HepG2 (cell line): ENCODE measurements around the gene DUSP9. TPM values are rescaled to one million over a fixed set of nuclear protein-coding genes. Genes with fewer than 3 reads are reported as not detected.

Source experiments
- DR1 ChIP-seq: sonication (generic); formaldehyde crosslinking; IDR thresholded peaks from 2 replicates; pipeline ENCODE4 v1.8.0; 2021; ENCODE audit warnings: mild to moderate bottlenecking, missing genetic modification reagents, inconsistent platforms
- NFATC3 ChIP-seq: sonication (generic); formaldehyde crosslinking; IDR thresholded peaks from 2 replicates; pipeline ENCODE4 v1.5.1; 2020; ENCODE audit warnings: mild to moderate bottlenecking, missing genetic modification reagents
- ONECUT2 ChIP-seq: sonication (generic); formaldehyde crosslinking; IDR thresholded peaks from 2 replicates; pipeline ENCODE4 v1.4.0; 2020; ENCODE audit warnings: missing genetic modification reagents
- PITX1 ChIP-seq: sonication (generic); formaldehyde crosslinking; IDR thresholded peaks from 2 replicates; pipeline ENCODE4 v1.5.1; 2020; ENCODE audit warnings: mild to moderate bottlenecking, missing genetic modification reagents
- RFXAP ChIP-seq: sonication (generic); formaldehyde crosslinking; IDR thresholded peaks from 2 replicates; pipeline ENCODE4 v1.4.0; 2020; ENCODE audit warnings: missing genetic modification reagents, borderline replicate concordance
- SP4 ChIP-seq: sonication (generic); formaldehyde crosslinking; IDR thresholded peaks from 2 replicates; pipeline ENCODE4 v1.8.1; 2023; ENCODE audit warnings: mild to moderate bottlenecking, missing genetic modification reagents
- YEATS2 ChIP-seq: sonication (generic); formaldehyde crosslinking; IDR thresholded peaks from 2 replicates; pipeline ENCODE4 v1.4.0; 2020; ENCODE audit warnings: missing genetic modification reagents, borderline replicate concordance
- ZBTB20 ChIP-seq: sonication (generic); formaldehyde crosslinking; IDR thresholded peaks from 2 replicates; pipeline ENCODE4 v1.8.1; 2023; ENCODE audit warnings: missing genetic modification reagents, low read depth, mild to moderate bottlenecking, borderline replicate concordance
- ZC3H13 ChIP-seq: sonication (generic); formaldehyde crosslinking; IDR thresholded peaks from 2 replicates; pipeline ENCODE4 v1.8.1; 2023; ENCODE audit warnings: mild to moderate bottlenecking, missing genetic modification reagents, moderate library complexity
- ZNF207 ChIP-seq: fragments of 450-650 bp; IDR thresholded peaks from 2 replicates; pipeline ENCODE4 v1.6.1; 2016; ENCODE audit warnings: antibody characterized with exemption, borderline replicate concordance
- ZNF234 ChIP-seq: sonication (generic); formaldehyde crosslinking; conservative IDR thresholded peaks from 2 replicates; pipeline ENCODE4 v1.5.1; 2020; ENCODE audit warnings: mild to moderate bottlenecking, missing genetic modification reagents
- ZNF350 ChIP-seq: sonication (generic); formaldehyde crosslinking; IDR thresholded peaks from 2 replicates; pipeline ENCODE4 v1.4.0; 2020; ENCODE audit warnings: mild to moderate bottlenecking, low read depth, missing genetic modification reagents, borderline replicate concordance
- polyA plus RNA-seq, 8 experiments: library from polyadenylated mRNA; depleted of rRNA in 3 of 8; stranded (reverse) in 7 of 8; unstranded in 1 of 8; fragments of >200 nt; fragmentation: Illumina TruSeq in 4 of 8; extraction: Trizol in 4 of 8; gene quantifications; 2 replicates each; pipeline versions ENCODE4 v1.2.1 to v1.2.3, GENCODE V29; 2011 to 2016; ENCODE audit warnings: low read depth in 4 of 8, missing spikeins in 1 of 8, mixed read lengths in 1 of 8; ENCODE audit not compliant: insufficient read depth in 1 of 8
- total RNA-seq, 5 experiments: library from RNA; depleted of rRNA; stranded (reverse); fragments of >200 nt; fragmentation: Illumina TruSeq; extraction: Trizol; gene quantifications; 2 replicates each; pipeline ENCODE4 v1.2.3, GENCODE V29; 2016; ENCODE audit warnings: low read depth in 1 of 5
- TF ChIP-seq, protein P1 (sequence below): sonication (generic); formaldehyde crosslinking; IDR thresholded peaks from 2 replicates; pipeline ENCODE4 v1.4.0; 2020; ENCODE audit warnings: missing genetic modification reagents
- TF ChIP-seq, protein P2 (sequence below): sonication (generic); formaldehyde crosslinking; IDR thresholded peaks from 2 replicates; pipeline ENCODE4 v1.4.0; 2020; ENCODE audit warnings: missing genetic modification reagents
- TF ChIP-seq, protein P3 (sequence below): sonication (generic); formaldehyde crosslinking; IDR thresholded peaks from 2 replicates; pipeline ENCODE4 v1.4.0; 2020; ENCODE audit warnings: missing genetic modification reagents, borderline replicate concordance
- TF ChIP-seq, protein P4 (sequence below): sonication (generic); formaldehyde crosslinking; IDR thresholded peaks from 2 replicates; pipeline ENCODE4 v1.8.1; 2023; ENCODE audit warnings: missing genetic modification reagents, mild to moderate bottlenecking, borderline replicate concordance
- TF ChIP-seq, protein P5 (sequence below): sonication (generic); formaldehyde crosslinking; IDR thresholded peaks from 2 replicates; pipeline ENCODE4 v1.5.1; 2020; ENCODE audit warnings: mild to moderate bottlenecking, missing genetic modification reagents, borderline replicate concordance

Gene DUSP9
- total and polyA plus RNA-seq, 2 of the 13 experiments (the other 11 are each of a cell fraction or from before 2014, with no cell fraction given): 235 to 435 TPM

DNA sequence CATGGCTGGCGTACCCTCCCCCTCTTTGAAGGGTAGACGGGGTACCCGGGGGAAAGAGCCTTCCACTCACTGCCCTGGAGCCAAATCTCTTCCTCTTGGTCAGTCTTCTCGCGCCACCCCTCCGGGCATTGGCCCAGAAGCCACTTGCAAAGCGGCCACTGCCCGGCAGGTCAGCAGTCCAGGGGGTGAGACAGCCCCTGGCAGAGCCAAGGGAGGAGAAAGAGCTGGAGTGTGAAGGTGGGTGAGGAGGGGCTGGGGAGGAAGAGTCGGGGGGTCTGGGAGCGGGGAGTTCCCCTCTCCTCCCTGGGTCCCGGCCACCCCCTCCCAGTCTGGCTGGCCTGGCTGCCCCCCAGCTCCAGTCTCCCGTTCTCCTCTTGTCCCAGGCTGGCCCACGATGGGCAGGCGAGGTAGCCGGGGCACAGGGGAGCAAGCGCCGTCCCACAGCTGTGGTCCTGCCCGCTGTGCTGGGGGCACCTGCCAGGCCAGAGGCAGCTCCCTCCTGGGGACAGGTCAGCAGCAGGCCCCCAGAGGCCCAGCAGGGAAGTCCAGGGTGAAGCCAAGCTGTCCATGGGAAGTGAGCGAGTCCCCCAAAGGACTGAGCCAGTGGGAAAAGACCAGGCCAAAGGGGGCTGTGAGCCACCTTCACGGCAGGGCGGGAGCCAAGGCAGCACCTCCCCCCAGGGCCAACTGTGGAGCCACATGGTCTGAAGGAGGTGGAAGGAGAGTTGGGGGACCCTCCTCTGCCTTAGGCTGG is 21.6 kb upstream of the DUSP9 start (continued):
- TF ChIP-seq ZNF207 (no peak), ONECUT2 (CRISPR knock-in tag) (no peak), ZC3H13 (CRISPR knock-in tag) (0 out of 2 replicates have a peak, but pooled peaks have one; percentile 63), NFATC3 (CRISPR knock-in tag) (no peak), DR1 (0 out of 2 replicates have a peak, but pooled peaks have one; percentile 8), ZNF234 (CRISPR knock-in tag) (no peak), YEATS2 (CRISPR knock-in tag) (no peak), RFXAP (CRISPR knock-in tag) (no peak), ZNF350 (CRISPR knock-in tag) (no peak), SP4 (CRISPR knock-in tag) (0 out of 2 replicates have a peak, but pooled peaks have one; percentile 14), ZBTB20 (CRISPR knock-in tag) (0 out of 2 replicates have a peak, but pooled peaks have one; percentile 56), PITX1 (CRISPR knock-in tag) (no peak)
- TF ChIP-seq, protein P1, sequence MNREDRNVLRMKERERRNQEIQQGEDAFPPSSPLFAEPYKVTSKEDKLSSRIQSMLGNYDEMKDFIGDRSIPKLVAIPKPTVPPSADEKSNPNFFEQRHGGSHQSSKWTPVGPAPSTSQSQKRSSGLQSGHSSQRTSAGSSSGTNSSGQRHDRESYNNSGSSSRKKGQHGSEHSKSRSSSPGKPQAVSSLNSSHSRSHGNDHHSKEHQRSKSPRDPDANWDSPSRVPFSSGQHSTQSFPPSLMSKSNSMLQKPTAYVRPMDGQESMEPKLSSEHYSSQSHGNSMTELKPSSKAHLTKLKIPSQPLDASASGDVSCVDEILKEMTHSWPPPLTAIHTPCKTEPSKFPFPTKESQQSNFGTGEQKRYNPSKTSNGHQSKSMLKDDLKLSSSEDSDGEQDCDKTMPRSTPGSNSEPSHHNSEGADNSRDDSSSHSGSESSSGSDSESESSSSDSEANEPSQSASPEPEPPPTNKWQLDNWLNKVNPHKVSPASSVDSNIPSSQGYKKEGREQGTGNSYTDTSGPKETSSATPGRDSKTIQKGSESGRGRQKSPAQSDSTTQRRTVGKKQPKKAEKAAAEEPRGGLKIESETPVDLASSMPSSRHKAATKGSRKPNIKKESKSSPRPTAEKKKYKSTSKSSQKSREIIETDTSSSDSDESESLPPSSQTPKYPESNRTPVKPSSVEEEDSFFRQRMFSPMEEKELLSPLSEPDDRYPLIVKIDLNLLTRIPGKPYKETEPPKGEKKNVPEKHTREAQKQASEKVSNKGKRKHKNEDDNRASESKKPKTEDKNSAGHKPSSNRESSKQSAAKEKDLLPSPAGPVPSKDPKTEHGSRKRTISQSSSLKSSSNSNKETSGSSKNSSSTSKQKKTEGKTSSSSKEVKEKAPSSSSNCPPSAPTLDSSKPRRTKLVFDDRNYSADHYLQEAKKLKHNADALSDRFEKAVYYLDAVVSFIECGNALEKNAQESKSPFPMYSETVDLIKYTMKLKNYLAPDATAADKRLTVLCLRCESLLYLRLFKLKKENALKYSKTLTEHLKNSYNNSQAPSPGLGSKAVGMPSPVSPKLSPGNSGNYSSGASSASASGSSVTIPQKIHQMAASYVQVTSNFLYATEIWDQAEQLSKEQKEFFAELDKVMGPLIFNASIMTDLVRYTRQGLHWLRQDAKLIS (CRISPR knock-in tag): peak; percentile 85
- TF ChIP-seq, protein P2, sequence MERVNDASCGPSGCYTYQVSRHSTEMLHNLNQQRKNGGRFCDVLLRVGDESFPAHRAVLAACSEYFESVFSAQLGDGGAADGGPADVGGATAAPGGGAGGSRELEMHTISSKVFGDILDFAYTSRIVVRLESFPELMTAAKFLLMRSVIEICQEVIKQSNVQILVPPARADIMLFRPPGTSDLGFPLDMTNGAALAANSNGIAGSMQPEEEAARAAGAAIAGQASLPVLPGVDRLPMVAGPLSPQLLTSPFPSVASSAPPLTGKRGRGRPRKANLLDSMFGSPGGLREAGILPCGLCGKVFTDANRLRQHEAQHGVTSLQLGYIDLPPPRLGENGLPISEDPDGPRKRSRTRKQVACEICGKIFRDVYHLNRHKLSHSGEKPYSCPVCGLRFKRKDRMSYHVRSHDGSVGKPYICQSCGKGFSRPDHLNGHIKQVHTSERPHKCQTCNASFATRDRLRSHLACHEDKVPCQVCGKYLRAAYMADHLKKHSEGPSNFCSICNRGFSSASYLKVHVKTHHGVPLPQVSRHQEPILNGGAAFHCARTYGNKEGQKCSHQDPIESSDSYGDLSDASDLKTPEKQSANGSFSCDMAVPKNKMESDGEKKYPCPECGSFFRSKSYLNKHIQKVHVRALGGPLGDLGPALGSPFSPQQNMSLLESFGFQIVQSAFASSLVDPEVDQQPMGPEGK: 0 out of 2 replicates have a peak, but pooled peaks have one; percentile 21
- TF ChIP-seq, protein P3, sequence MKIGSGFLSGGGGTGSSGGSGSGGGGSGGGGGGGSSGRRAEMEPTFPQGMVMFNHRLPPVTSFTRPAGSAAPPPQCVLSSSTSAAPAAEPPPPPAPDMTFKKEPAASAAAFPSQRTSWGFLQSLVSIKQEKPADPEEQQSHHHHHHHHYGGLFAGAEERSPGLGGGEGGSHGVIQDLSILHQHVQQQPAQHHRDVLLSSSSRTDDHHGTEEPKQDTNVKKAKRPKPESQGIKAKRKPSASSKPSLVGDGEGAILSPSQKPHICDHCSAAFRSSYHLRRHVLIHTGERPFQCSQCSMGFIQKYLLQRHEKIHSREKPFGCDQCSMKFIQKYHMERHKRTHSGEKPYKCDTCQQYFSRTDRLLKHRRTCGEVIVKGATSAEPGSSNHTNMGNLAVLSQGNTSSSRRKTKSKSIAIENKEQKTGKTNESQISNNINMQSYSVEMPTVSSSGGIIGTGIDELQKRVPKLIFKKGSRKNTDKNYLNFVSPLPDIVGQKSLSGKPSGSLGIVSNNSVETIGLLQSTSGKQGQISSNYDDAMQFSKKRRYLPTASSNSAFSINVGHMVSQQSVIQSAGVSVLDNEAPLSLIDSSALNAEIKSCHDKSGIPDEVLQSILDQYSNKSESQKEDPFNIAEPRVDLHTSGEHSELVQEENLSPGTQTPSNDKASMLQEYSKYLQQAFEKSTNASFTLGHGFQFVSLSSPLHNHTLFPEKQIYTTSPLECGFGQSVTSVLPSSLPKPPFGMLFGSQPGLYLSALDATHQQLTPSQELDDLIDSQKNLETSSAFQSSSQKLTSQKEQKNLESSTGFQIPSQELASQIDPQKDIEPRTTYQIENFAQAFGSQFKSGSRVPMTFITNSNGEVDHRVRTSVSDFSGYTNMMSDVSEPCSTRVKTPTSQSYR (CRISPR knock-in tag): peak; percentile 54; the same call in 1 of the 2 replicates
- TF ChIP-seq, protein P4, sequence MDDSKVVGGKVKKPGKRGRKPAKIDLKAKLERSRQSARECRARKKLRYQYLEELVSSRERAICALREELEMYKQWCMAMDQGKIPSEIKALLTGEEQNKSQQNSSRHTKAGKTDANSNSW (CRISPR knock-in tag): no peak
- TF ChIP-seq, protein P5, sequence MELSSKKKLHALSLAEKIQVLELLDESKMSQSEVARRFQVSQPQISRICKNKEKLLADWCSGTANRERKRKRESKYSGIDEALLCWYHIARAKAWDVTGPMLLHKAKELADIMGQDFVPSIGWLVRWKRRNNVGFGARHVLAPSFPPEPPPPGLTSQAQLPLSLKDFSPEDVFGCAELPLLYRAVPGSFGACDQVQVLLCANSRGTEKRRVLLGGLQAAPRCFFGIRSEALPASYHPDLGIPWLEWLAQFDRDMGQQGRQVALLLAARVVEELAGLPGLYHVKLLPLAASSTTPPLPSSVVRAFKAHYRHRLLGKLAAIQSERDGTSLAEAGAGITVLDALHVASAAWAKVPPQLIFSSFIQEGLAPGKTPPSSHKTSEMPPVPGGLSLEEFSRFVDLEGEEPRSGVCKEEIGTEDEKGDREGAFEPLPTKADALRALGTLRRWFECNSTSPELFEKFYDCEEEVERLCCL (CRISPR knock-in tag): 0 out of 2 replicates have a peak, but pooled peaks have one; percentile 38
